Heart right ventricle (tissue), 16 donors: ENCODE data around the gene TTLL10. TPM values are rescaled to one million over a fixed set of nuclear protein-coding genes. Genes with fewer than 3 reads are reported as not detected.
"Not testable (repeated sequence)": the region's sequence is repeated elsewhere in the genome, so short reads cannot be mapped to it uniquely, and the experiment has no call there.

Source experiments
- ATAC-seq, 8 donors: fragments of 200-7000 bp; cut with Tn5 transposase; one replicate each; pipeline ENCODE4 v1.9.1; 2020; ENCODE audit warnings: mild to moderate bottlenecking in 8 of 8, moderate library complexity in 8 of 8, moderate number of reproducible peaks in 1 of 8
- DNase-seq, 2 donors: peaks; one replicate each; pipeline ENCODE4 v3.0.0-alpha.2; 2020
- H3K27ac ChIP-seq, 10 donors: fragments of 200-600 bp; sonication (generic) in 2 of 10; one replicate each; pipeline versions ENCODE4 v1.5.0 to v1.8.0; 2020 to 2022; ENCODE audit warnings: mild to moderate bottlenecking in 3 of 10
- H3K27me3 ChIP-seq, 7 donors: fragments of 200-600 bp; one replicate each; pipeline ENCODE4 v1.8.0; 2021 to 2022; ENCODE audit warnings: mild to moderate bottlenecking in 2 of 7
- H3K36me3 ChIP-seq, 9 donors: fragments of 200-600 bp; sonication (generic) in 1 of 9; one replicate each; pipeline versions ENCODE4 v1.5.0 to v1.8.0; 2020 to 2022; ENCODE audit warnings: mild to moderate bottlenecking in 2 of 9
- H3K4me1 ChIP-seq, 9 donors: fragments of 200-600 bp; sonication (generic) in 1 of 9; one replicate each; pipeline versions ENCODE4 v1.5.0 to v1.8.0; 2020 to 2022; ENCODE audit warnings: mild to moderate bottlenecking in 4 of 9
- H3K4me3 ChIP-seq, 10 donors: fragments of 200-600 bp; sonication (generic) in 2 of 10; one replicate each; pipeline versions ENCODE4 v1.5.0 to v1.8.0; 2020 to 2022; ENCODE audit warnings: mild to moderate bottlenecking in 7 of 10, moderate library complexity in 2 of 10
- H3K9me3 ChIP-seq, 11 donors: fragments of 200-600 bp in 10 of 11; sonication (generic) in 2 of 11; one replicate each; pipeline versions ENCODE4 v1.5.0 to v1.8.0; 2013 to 2022; ENCODE audit warnings: mild to moderate bottlenecking in 2 of 11, control low read depth in 1 of 11, moderate library complexity in 1 of 11
- CTCF ChIP-seq, 9 donors: fragments of 200-600 bp; sonication (generic) in 2 of 9; IDR thresholded peaks; one replicate each; pipeline versions ENCODE4 v1.5.0 to v1.8.0; 2021 to 2022; ENCODE audit warnings: antibody characterized with exemption in 9 of 9, mild to moderate bottlenecking in 5 of 9, moderate library complexity in 1 of 9
- WGBS, 2 donors: extraction: QIAGEN DNeasy Blood & Tissue Kit; methylation state at CpG; one replicate each; pipeline ENCODE4 v1.1.7; 2013; ENCODE audit warnings: inconsistent platforms in 1 of 2; 5-methylcytosine and 5-hydroxymethylcytosine counted together
- intact Hi-C, 10 donors: fragments of 100-400 bp; cut with DNase I; formaldehyde crosslinking; loops; one replicate each; pipeline versions ENCODE4 v1.11.1 to v1.14.2; 2022
- polyA plus RNA-seq, 2 donors: library from polyadenylated mRNA; stranded (reverse); fragments of 200-250 nt; gene quantifications; one replicate each; pipeline ENCODE4 v1.2.3, GENCODE V29; 2013
- total RNA-seq, 10 donors: library from RNA; stranded (reverse); fragmentation: NEBNext Ultra II Directional in 3 of 10; extraction: Animal tissue kit (Norgen Biotek cat#: 25700) in 3 of 10; gene quantifications; one replicate each; pipeline versions ENCODE4 v1.2.1 to v1.2.4, GENCODE V29; 2021 to 2023
- donor health status: Arrhythmogenic right ventricular cardiomyopathy.
- donor health status: ischemic (EF 13 %, LVEDD 7.1; RV severe dilation, severe dysfunction).
- donor health status: healthy with polysubstance abuse.
- donor health status: DM: no; HTN: yes; CAD: no.
- donor health status: DM: no; HTN: no; CAD: no.
- donor health status: ischemic (EF 25% LVEDD 6.9; RV normal size, moderate dysfunction).
- donor health status: ischemic (EF 25% LVEDD 5.7; RV mildly dilated, moderate dysfunction).
- donor health status: healthy.
- donor health status: DM: yes; HTN: yes; CAD: no.
- donor health status: Ischemic cardiomyopathy.
- donor health status: ischemic (EF 35%, LVEDD 5.7; RV mildly dilated, moderate dysfunction).
- donor health status: nonischemic (EF 11% LVEDD 7.7; RV severe dilation, severe dysfunction).
- donor health status: DM: yes; HTN: yes; CAD: no.
- donor health status: PGD.
- donor health status: ischemic (EF 29% LVEDD 5.4; RV normal size, mild dysfunction).
- donor health status: nonischemic (EF 23%, LVEDD 6.1; RV moderate dilation, normal function).

TTLL10 gene
- total and polyA plus RNA-seq, 12 donors: 0.09 to 0.53 (median 0.26) TPM; not detected in 3

- no peaks in the 10 kb centered on the region for H3K9me3 ChIP-seq
- H3K36me3 ChIP-seq: no peaks in the 10 kb centered on the region
- no peak overlapping the region for H3K27ac ChIP-seq
- peaks cover 13 to 96% (median 93%) of the 10 kb centered on the region in 7 donors for H3K27me3 ChIP-seq
- H3K4me3 ChIP-seq: no peak overlapping the region
- intact Hi-C loops: loop anchor here in 1 of 10 donors (5.0 kb wide), 1 partner anchor 51 kb away; no protein-coding TSS in a partner anchor
- peaks cover 0 to 10% (median 4%) of the 10 kb centered on the region in 9 donors for H3K4me1 ChIP-seq
- DNase-seq (no peak), ATAC-seq (no peak)
- 51 to 57% methylated on average over 31 to 32 of the region's 32 CpGs for WGBS, 2 donors
- TF ChIP-seq CTCF (IDR thresholded peaks at IDR 0.05): no peak
Observed at GRCh38 chr1:1173061-1173792, 453 bp upstream of the TTLL10 start.

- Histone ChIP-seq H3K27ac (no peak overlapping the region), H3K4me1 (peaks cover 0 to 10% (median 4%) of the 10 kb centered on the region in 9 donors), H3K4me3 (no peak overlapping the region), H3K36me3 (no peaks in the 10 kb centered on the region), H3K27me3 (peaks cover 13 to 93% (median 87%) of the 10 kb centered on the region in 7 donors), H3K9me3 (no peaks in the 10 kb centered on the region)
- no peak for ATAC-seq
- DNase-seq: no peak
- TF ChIP-seq CTCF (IDR thresholded peaks at IDR 0.05): no peak
- intact Hi-C loops: no loop called here
- WGBS, 2 donors: 80 to 82% methylated on average over 29 of the region's 29 CpGs
Observed at GRCh38 chr1:1175221-1176062, 1.8 kb downstream of the TTLL10 start.

GRCh38 chr1:1176063-1176761 is 2.5 kb downstream of the TTLL10 start:
- ATAC-seq, intact Hi-C loops, H3K4me3 ChIP-seq, H3K27ac ChIP-seq, H3K36me3 ChIP-seq, H3K9me3 ChIP-seq, DNase-seq, H3K4me1 ChIP-seq: not testable (repeated sequence)
- 22 to 29% methylated on average over 22 of the region's 22 CpGs for WGBS, 2 donors
- peaks cover 10 to 86% (median 80%) of the 10 kb centered on the region in 7 donors for H3K27me3 ChIP-seq

GRCh38 chr1:1176931-1177330 is 3.3 kb downstream of the TTLL10 start:
- Histone ChIP-seq H3K27me3 (peaks cover 10 to 86% (median 72%) of the 10 kb centered on the region in 7 donors), H3K4me1 (peaks cover 0 to 10% (median 4%) of the 10 kb centered on the region in 9 donors), H3K4me3 (no peak overlapping the region), H3K27ac (no peak overlapping the region), H3K9me3 (no peaks in the 10 kb centered on the region), H3K36me3 (no peaks in the 10 kb centered on the region)
- ATAC-seq: no peak
- TF ChIP-seq CTCF (IDR thresholded peaks at IDR 0.05): no peak
- WGBS, 2 donors: 76 to 80% methylated on average over 7 of the region's 7 CpGs
- intact Hi-C loops: no loop called here
- DNase-seq: no peak
